Sigmoid colon (tissue), 4 donors: ENCODE data around the gene PCK2.

ENCODE experiments used
- EP300 ChIP-seq, 4 donors: sonication (generic); formaldehyde crosslinking; IDR thresholded peaks; one replicate each; pipeline ENCODE4 v1.6.1; 2017; ENCODE audit warnings: antibody characterized with exemption in 4 of 4
- POLR2A ChIP-seq, 2 donors: fragments of 450-650 bp; IDR thresholded peaks; one replicate each; pipeline ENCODE4 v1.6.1; 2016; ENCODE audit warnings: antibody characterized with exemption in 2 of 2, mild to moderate bottlenecking in 2 of 2, moderate library complexity in 2 of 2

DNA sequence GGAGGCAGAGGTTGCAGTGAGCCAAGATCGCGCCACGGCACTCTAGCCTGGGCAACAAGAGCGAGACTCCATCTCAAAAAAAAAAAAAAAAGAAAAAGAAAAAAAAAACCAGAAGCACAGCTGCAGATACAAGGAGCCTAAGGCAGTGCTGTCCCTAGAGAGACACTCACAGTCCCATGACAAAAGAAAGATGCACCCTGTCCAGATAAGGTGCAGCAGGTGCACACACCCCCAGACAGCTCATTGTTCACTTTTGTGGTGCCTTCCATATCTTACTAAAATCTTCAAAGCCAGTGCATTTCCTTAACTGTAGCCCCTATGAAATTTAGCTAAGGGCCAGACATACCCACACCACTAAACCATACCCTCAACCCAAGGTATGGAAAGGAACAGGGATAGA is 28.3 kb downstream of the PCK2 start:
- TF ChIP-seq POLR2A (IDR thresholded peaks at IDR 0.05) (no peak), EP300 (IDR thresholded peaks at IDR 0.05) (no peak)
